ENCODE results near the gene CYP17A1. TPM values are rescaled to one million over a fixed set of nuclear protein-coding genes. Genes with fewer than 3 reads are reported as not detected.

Gene CYP17A1
- total and polyA plus RNA-seq, 10 of the 15 experiments (the other 5 are each of a cell fraction or from before 2014, with no cell fraction given), result 2.1 TPM; not detected in 9

DNA sequence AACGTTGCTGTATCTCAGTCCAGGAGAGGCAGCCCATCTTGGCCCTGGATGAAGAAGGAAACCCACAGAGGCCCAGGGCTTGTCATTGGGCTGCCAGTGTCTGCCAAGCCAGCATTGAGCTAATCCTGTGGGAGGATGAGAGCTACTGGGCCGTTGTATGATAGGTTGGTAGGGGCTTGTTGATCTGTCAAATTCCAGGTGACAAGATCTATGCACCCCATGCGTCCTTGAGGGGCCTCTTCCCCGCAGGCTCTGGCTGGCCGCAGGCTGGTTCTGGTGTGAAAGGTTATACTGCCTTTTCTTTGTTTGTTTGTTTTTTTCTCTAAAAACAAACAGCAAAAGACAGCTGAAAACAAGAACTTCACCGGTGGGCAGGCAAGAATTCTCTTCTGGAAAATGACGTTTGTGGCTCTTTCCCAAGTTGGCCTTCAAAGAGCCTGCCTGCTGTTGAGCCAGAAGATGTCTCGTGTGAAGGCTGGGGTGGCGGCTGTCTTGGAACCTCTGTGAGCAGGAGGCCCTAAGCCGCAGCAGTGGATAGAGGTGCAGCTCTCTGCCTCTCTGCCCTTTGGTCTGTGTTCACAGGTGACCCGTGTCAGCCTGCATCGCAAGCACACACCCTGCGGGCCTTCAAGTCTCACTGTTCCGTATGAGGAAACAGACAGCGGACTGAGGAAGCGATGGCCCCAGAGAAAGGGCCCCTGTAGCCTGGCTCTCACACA lies 23.3 kb downstream of the CYP17A1 start:
- intact Hi-C loops (cut with micrococcal nuclease; ENCODE audit: unreplicated experiment), result no loop called here
- H4K20me1 ChIP-seq (ENCODE audit: control insufficient read depth, insufficient read depth), result no peaks in the 10 kb centered on the region
- no peaks in the 10 kb centered on the region for H3K79me2 ChIP-seq (ENCODE audit: control insufficient read depth, insufficient read depth, low read length)
- POLR2A ChIA-PET, result no interaction called here
- no peak overlapping the region for H3K4me3 ChIP-seq
- no peak for DNase-seq (ENCODE audit: low read depth, low spot score)
- H3K27me3 ChIP-seq (replicated peaks in 1 of 2; ENCODE audit: control insufficient read depth in 2 of 2, insufficient read depth in 2 of 2, low read length in 1 of 2), result no peaks in the 10 kb centered on the region
- ATAC-seq, result no peak
- CTCF ChIA-PET, result no interaction called here
- no peak overlapping the region for H3K9ac ChIP-seq (ENCODE audit: control insufficient read depth, insufficient read depth, low read length)
- SMC1A ChIA-PET (ENCODE audit: uncharacterized antibody, unreplicated experiment), result no interaction called here
- no peaks in the 10 kb centered on the region for H3K9me3 ChIP-seq (replicated peaks; ENCODE audit: control insufficient read depth, insufficient read depth, low read length)
- in situ Hi-C loops (cut with MboI), result no loop called here
- H3K36me3 ChIP-seq (ENCODE audit: control insufficient read depth in 2 of 2, insufficient read depth in 2 of 2, low read length in 1 of 2), result peaks cover 18 to 22% of the 10 kb centered on the region in 2 experiments
- FAIRE-seq, result no peak
- no peak overlapping the region for H2AFZ ChIP-seq (ENCODE audit: control insufficient read depth, low read depth, low read length)
- H3K4me2 ChIP-seq (ENCODE audit: control insufficient read depth, insufficient read depth), result no peak overlapping the region
- no TSS peak for BruUV-seq (replicated peaks)
- RAD21 ChIA-PET (ENCODE audit: unreplicated experiment), result no interaction called here
- H3K4me1 ChIP-seq (ENCODE audit: control insufficient read depth, insufficient read depth, low read length), result peaks cover 3% of the 10 kb centered on the region
- no peak overlapping the region for H3K27ac ChIP-seq (ENCODE audit: control insufficient read depth, insufficient read depth)
- TF ChIP-seq PAX5 (IDR thresholded peaks at IDR 0.05; ENCODE audit: borderline replicate concordance, low read depth, low read length) (no peak), MYB (IDR thresholded peaks at IDR 0.05; ENCODE audit: borderline replicate concordance, low read depth, low read length) (no peak), LARP7 (IDR thresholded peaks at IDR 0.05) (no peak), FOXM1 (IDR thresholded peaks at IDR 0.05; ENCODE audit: low read depth, low read length) (no peak), IKZF2 (IDR thresholded peaks at IDR 0.05) (no peak), GABPA (IDR thresholded peaks at IDR 0.05; ENCODE audit: low read depth) (no peak), WRNIP1 (IDR thresholded peaks at IDR 0.05; ENCODE audit: borderline replicate concordance, low read depth, low read length) (no peak), BHLHE40 (IDR thresholded peaks at IDR 0.05; ENCODE audit: borderline replicate concordance in 1 of 2, low read depth in 2 of 2, low read length in 1 of 2) (no peak), CBFB (IDR thresholded peaks at IDR 0.05; ENCODE audit: low read depth) (no peak)
- TF ChIP-seq, protein P1, sequence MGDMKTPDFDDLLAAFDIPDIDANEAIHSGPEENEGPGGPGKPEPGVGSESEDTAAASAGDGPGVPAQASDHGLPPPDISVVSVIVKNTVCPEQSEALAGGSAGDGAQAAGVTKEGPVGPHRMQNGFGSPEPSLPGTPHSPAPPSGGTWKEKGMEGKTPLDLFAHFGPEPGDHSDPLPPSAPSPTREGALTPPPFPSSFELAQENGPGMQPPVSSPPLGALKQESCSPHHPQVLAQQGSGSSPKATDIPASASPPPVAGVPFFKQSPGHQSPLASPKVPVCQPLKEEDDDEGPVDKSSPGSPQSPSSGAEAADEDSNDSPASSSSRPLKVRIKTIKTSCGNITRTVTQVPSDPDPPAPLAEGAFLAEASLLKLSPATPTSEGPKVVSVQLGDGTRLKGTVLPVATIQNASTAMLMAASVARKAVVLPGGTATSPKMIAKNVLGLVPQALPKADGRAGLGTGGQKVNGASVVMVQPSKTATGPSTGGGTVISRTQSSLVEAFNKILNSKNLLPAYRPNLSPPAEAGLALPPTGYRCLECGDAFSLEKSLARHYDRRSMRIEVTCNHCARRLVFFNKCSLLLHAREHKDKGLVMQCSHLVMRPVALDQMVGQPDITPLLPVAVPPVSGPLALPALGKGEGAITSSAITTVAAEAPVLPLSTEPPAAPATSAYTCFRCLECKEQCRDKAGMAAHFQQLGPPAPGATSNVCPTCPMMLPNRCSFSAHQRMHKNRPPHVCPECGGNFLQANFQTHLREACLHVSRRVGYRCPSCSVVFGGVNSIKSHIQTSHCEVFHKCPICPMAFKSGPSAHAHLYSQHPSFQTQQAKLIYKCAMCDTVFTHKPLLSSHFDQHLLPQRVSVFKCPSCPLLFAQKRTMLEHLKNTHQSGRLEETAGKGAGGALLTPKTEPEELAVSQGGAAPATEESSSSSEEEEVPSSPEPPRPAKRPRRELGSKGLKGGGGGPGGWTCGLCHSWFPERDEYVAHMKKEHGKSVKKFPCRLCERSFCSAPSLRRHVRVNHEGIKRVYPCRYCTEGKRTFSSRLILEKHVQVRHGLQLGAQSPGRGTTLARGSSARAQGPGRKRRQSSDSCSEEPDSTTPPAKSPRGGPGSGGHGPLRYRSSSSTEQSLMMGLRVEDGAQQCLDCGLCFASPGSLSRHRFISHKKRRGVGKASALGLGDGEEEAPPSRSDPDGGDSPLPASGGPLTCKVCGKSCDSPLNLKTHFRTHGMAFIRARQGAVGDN (IDR thresholded peaks at IDR 0.05), result no peak
- TF ChIP-seq, protein P2, sequence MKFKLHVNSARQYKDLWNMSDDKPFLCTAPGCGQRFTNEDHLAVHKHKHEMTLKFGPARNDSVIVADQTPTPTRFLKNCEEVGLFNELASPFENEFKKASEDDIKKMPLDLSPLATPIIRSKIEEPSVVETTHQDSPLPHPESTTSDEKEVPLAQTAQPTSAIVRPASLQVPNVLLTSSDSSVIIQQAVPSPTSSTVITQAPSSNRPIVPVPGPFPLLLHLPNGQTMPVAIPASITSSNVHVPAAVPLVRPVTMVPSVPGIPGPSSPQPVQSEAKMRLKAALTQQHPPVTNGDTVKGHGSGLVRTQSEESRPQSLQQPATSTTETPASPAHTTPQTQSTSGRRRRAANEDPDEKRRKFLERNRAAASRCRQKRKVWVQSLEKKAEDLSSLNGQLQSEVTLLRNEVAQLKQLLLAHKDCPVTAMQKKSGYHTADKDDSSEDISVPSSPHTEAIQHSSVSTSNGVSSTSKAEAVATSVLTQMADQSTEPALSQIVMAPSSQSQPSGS (IDR thresholded peaks at IDR 0.05; ENCODE audit: low read length), result no peak
- TF ChIP-seq, protein P3, sequence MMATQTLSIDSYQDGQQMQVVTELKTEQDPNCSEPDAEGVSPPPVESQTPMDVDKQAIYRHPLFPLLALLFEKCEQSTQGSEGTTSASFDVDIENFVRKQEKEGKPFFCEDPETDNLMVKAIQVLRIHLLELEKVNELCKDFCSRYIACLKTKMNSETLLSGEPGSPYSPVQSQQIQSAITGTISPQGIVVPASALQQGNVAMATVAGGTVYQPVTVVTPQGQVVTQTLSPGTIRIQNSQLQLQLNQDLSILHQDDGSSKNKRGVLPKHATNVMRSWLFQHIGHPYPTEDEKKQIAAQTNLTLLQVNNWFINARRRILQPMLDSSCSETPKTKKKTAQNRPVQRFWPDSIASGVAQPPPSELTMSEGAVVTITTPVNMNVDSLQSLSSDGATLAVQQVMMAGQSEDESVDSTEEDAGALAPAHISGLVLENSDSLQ (IDR thresholded peaks at IDR 0.05), result no peak
- TF ChIP-seq, protein P4, sequence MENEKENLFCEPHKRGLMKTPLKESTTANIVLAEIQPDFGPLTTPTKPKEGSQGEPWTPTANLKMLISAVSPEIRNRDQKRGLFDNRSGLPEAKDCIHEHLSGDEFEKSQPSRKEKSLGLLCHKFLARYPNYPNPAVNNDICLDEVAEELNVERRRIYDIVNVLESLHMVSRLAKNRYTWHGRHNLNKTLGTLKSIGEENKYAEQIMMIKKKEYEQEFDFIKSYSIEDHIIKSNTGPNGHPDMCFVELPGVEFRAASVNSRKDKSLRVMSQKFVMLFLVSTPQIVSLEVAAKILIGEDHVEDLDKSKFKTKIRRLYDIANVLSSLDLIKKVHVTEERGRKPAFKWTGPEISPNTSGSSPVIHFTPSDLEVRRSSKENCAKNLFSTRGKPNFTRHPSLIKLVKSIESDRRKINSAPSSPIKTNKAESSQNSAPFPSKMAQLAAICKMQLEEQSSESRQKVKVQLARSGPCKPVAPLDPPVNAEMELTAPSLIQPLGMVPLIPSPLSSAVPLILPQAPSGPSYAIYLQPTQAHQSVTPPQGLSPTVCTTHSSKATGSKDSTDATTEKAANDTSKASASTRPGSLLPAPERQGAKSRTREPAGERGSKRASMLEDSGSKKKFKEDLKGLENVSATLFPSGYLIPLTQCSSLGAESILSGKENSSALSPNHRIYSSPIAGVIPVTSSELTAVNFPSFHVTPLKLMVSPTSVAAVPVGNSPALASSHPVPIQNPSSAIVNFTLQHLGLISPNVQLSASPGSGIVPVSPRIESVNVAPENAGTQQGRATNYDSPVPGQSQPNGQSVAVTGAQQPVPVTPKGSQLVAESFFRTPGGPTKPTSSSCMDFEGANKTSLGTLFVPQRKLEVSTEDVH (IDR thresholded peaks at IDR 0.05; ENCODE audit: low read depth, partially characterized antibody), result no peak
- WGBS (ENCODE audit: insufficient coverage, insufficient replicate concordance, low lambda C conversion rate, missing lambda C conversion rate), result 94% methylated on average over 16 of the region's 16 CpGs

Measured in GM12878 (cell line).